ENCODE results near the gene GDNF.
A peak's percentile ranks its signal among the peaks of the same experiment; 100 is the strongest.
"Not testable (repeated sequence)": the region's sequence is repeated elsewhere in the genome, so short reads cannot be mapped to it uniquely, and the experiment has no call there.

The GDNF gene

GRCh38 chr5:37787742-37788141, 52.1 kb downstream of the GDNF start:
- no peak for TF ChIP-seq CTCF (IDR thresholded peaks at IDR 0.05; ENCODE audit: control insufficient read depth, extremely low read depth, insufficient read depth)
- H3K4me3 ChIP-seq (ENCODE audit: low read depth, low read length) = no peak overlapping the region
- no peak for DNase-seq (ENCODE audit: low read depth)

GRCh38 chr5:37786862-37787519, 52.9 kb downstream of the GDNF start:
- no peak for DNase-seq (ENCODE audit: low read depth)
- H3K4me3 ChIP-seq (ENCODE audit: low read depth, low read length) = no peak overlapping the region
- no peak for TF ChIP-seq CTCF (IDR thresholded peaks at IDR 0.05; ENCODE audit: control insufficient read depth, extremely low read depth, insufficient read depth)

GRCh38 chr5:37786416-37786815, 53.4 kb downstream of the GDNF start:
- H3K4me3 ChIP-seq (ENCODE audit: low read depth, low read length) = no peak overlapping the region
- no peak for DNase-seq (ENCODE audit: low read depth)
- no peak for TF ChIP-seq CTCF (IDR thresholded peaks at IDR 0.05; ENCODE audit: control insufficient read depth, extremely low read depth, insufficient read depth)

- not testable (repeated sequence) for DNase-seq (ENCODE audit: low read depth); H3K4me3 ChIP-seq (ENCODE audit: low read depth, low read length)
Measured at GRCh38 chr5:37781409-37781808, 58.4 kb downstream of the GDNF start.

- no peak for DNase-seq (ENCODE audit: low read depth)
- no peak overlapping the region for H3K4me3 ChIP-seq (ENCODE audit: low read depth, low read length)
- no peak for TF ChIP-seq CTCF (IDR thresholded peaks at IDR 0.05; ENCODE audit: control insufficient read depth, extremely low read depth, insufficient read depth)
Measured at GRCh38 chr5:37777432-37778130, 62.3 kb downstream of the GDNF start.

- DNase-seq (ENCODE audit: low read depth) = no peak
- no peak overlapping the region for H3K4me3 ChIP-seq (ENCODE audit: low read depth, low read length)
- no peak for TF ChIP-seq CTCF (IDR thresholded peaks at IDR 0.05; ENCODE audit: control insufficient read depth, extremely low read depth, insufficient read depth)
Measured at GRCh38 chr5:37776826-37777225, 63.0 kb downstream of the GDNF start.

GRCh38 chr5:37774912-37775483, 64.8 kb downstream of the GDNF start:
- no peak for DNase-seq (ENCODE audit: low read depth)
- peak; percentile 35 for TF ChIP-seq CTCF (IDR thresholded peaks at IDR 0.05; ENCODE audit: control insufficient read depth, extremely low read depth, insufficient read depth)

More at GRCh38 chr5:37774912-37775483, 64.8 kb downstream of the GDNF start:
- H3K4me3 ChIP-seq (ENCODE audit: low read depth, low read length) = no peak overlapping the region

Measured in LNCaP clone FGC (cell line).